Panc1 (cell line): ENCODE results near the gene KRT6A. TPM values are rescaled to one million over a fixed set of nuclear protein-coding genes. Genes with fewer than 3 reads are reported as not detected.

Experiments
- ATAC-seq: fragments of 200-7000 bp; cut with Tn5 transposase; 2 replicates; pipeline ENCODE4 v1.9.1; 2020; ENCODE audit warnings: mild to moderate bottlenecking, moderate library complexity
- BruUV-seq: library from RNA; stranded (reverse); fragments of 400-500 nt; replicated peaks from 2 replicates; lab custom pipeline; 2021; lab: Mats Ljungman, UMichigan
- CTCF ChIA-PET: fragments of 300-600 bp; sonication (Branson Sonifier 250); formaldehyde crosslinking; loops from one replicate; lab custom pipeline; 2022; ENCODE audit warnings: antibody characterized with exemption; lab: Charles Lee
- POLR2A ChIA-PET: fragments of 300-600 bp; sonication (Branson Sonifier 250); formaldehyde crosslinking; loops from one replicate; lab custom pipeline; 2022; ENCODE audit warnings: antibody characterized with exemption; lab: Charles Lee
- DNase-seq: peaks from one replicate; pipeline ENCODE4 v3.0.0-alpha.2; 2010; ENCODE audit warnings: low read depth, low spot score
- H3K27ac ChIP-seq: 2 replicates; pipeline ENCODE4 v1.5.1; 2011; ENCODE audit warnings: mild to moderate bottlenecking, low read length, inconsistent platforms
- H3K27me3 ChIP-seq: fragments of 200-500 bp; sonication (Bioruptor generic); 2 replicates; pipeline ENCODE4 v1.6.0; 2014; ENCODE audit warnings: low read length, inconsistent platforms; ENCODE audit not compliant: control insufficient read depth, insufficient read depth
- H3K36me3 ChIP-seq: fragments of 200-500 bp; sonication (Bioruptor generic); 2 replicates; pipeline ENCODE4 v1.5.1; 2014; ENCODE audit warnings: inconsistent platforms, mild to moderate bottlenecking, low read length, moderate library complexity; ENCODE audit not compliant: control insufficient read depth, insufficient read depth
- H3K4me1 ChIP-seq: 2 replicates; pipeline ENCODE4 v1.5.1; 2011; ENCODE audit warnings: inconsistent platforms, mild to moderate bottlenecking, low read length, moderate library complexity; ENCODE audit not compliant: control insufficient read depth, insufficient read depth
- H3K4me3 ChIP-seq, 2 experiments: 2 replicates each; pipeline ENCODE4 v1.5.1; 2011 to 2012; ENCODE audit warnings: low read depth in 2 of 2, low read length in 2 of 2, mild to moderate bottlenecking in 2 of 2, inconsistent platforms in 1 of 2, moderate library complexity in 1 of 2
- H3K9me3 ChIP-seq: fragments of 200-500 bp; sonication (Bioruptor generic); 2 replicates; pipeline ENCODE4 v1.5.1; 2014; ENCODE audit warnings: low read depth, mild to moderate bottlenecking, inconsistent platforms, low read length, moderate library complexity; ENCODE audit not compliant: control insufficient read depth, insufficient read depth
- TCF7L2 ChIP-seq: IDR thresholded peaks from 2 replicates; pipeline ENCODE4 v1.6.1; 2011; ENCODE audit warnings: mild to moderate bottlenecking, low read depth, low read length, inconsistent platforms
- in situ Hi-C: cut with HindIII; loops from 2 replicates; pipeline ENCODE4 v1.10.0; 2016; ENCODE audit warnings: low sequenced_read_pairs, low pct_unique_long_range_greater_than_20kb
- intact Hi-C: fragments of 100-400 bp; cut with micrococcal nuclease; formaldehyde crosslinking; loops from one replicate; pipeline ENCODE4 v1.10.0; 2022; ENCODE audit not compliant: unreplicated experiment
- total RNA-seq: library from RNA; stranded (reverse); gene quantifications from one replicate; pipeline ENCODE4 v1.2.1, GENCODE V29; 2021; ENCODE audit not compliant: unreplicated experiment
- TF ChIP-seq, protein P1 (sequence below): fragments of 450-650 bp; IDR thresholded peaks from 2 replicates; pipeline ENCODE4 v1.5.1; 2017; ENCODE audit warnings: mild to moderate bottlenecking

KRT6A gene
- total RNA-seq, 1 experiment from 2014 or later = not detected

DNA sequence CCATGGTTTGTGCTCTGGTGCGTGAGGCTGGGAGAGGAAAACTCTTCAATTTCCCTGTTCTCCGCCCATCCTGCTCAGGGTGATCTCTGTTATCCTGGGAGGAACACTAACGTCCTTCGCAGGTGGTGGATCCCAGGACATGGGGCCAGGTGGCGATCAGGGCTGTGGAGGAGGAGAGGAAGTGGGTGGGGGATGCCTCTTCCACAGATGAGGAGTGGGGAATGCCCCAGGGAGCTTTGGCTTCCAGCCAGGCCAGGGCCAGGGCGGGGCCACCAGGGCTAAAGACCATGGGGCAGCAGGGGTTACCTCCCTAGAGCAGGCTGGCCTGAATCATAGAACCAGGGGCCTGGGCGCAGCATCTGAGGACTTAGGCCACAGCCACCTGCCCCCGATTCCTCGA, 55.5 kb downstream of the KRT6A start:
- POLR2A ChIA-PET = no interaction called here
- ATAC-seq (no peak), DNase-seq (no peak)
- Histone ChIP-seq H3K4me3 (no peak overlapping the region), H3K4me1 (no peaks in the 10 kb centered on the region), H3K36me3 (no peaks in the 10 kb centered on the region), H3K9me3 (no peaks in the 10 kb centered on the region), H3K27ac (no peak overlapping the region), H3K27me3 (no peaks in the 10 kb centered on the region)
- in situ Hi-C loops = no loop called here
- no TSS peak for BruUV-seq
- intact Hi-C loops = no loop called here
- CTCF ChIA-PET = no interaction called here
- TF ChIP-seq, protein P1, sequence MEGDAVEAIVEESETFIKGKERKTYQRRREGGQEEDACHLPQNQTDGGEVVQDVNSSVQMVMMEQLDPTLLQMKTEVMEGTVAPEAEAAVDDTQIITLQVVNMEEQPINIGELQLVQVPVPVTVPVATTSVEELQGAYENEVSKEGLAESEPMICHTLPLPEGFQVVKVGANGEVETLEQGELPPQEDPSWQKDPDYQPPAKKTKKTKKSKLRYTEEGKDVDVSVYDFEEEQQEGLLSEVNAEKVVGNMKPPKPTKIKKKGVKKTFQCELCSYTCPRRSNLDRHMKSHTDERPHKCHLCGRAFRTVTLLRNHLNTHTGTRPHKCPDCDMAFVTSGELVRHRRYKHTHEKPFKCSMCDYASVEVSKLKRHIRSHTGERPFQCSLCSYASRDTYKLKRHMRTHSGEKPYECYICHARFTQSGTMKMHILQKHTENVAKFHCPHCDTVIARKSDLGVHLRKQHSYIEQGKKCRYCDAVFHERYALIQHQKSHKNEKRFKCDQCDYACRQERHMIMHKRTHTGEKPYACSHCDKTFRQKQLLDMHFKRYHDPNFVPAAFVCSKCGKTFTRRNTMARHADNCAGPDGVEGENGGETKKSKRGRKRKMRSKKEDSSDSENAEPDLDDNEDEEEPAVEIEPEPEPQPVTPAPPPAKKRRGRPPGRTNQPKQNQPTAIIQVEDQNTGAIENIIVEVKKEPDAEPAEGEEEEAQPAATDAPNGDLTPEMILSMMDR = no peak
- no peak for TF ChIP-seq TCF7L2

Other genes with a start within 250 kb of the KRT6A start
- 1.1 TPM for gene KRT86, start 218.6 kb downstream of the KRT6A start, total RNA-seq
- 0.90 TPM for gene KRT81, start 201.7 kb downstream of the KRT6A start, total RNA-seq
- gene KRT83, start 171.9 kb downstream of the KRT6A start, total RNA-seq = 0.28 TPM
- gene KRT85, start 125.8 kb downstream of the KRT6A start, total RNA-seq = not detected
- gene KRT84, start 107.6 kb downstream of the KRT6A start, total RNA-seq = not detected
- gene KRT82, start 86.9 kb downstream of the KRT6A start, total RNA-seq = not detected
- gene KRT75, start 58.9 kb downstream of the KRT6A start, total RNA-seq = 0.15 TPM
- gene KRT6B, start 41.1 kb downstream of the KRT6A start, total RNA-seq = not detected
- gene KRT6C, start 19.5 kb downstream of the KRT6A start, total RNA-seq = not detected
- not detected for gene KRT5, start 27.1 kb upstream of the KRT6A start, total RNA-seq
- not detected for gene KRT71, start 59.9 kb upstream of the KRT6A start, total RNA-seq
- not detected for gene KRT74, start 80.6 kb upstream of the KRT6A start, total RNA-seq
- gene KRT72, start 108.2 kb upstream of the KRT6A start, total RNA-seq = not detected
- gene KRT73, start 125.3 kb upstream of the KRT6A start, total RNA-seq = not detected
- 0.33 TPM for gene KRT2, start 159.0 kb upstream of the KRT6A start, total RNA-seq
- gene KRT1, start 187.2 kb upstream of the KRT6A start, total RNA-seq = not detected
- gene KRT77, start 210.3 kb upstream of the KRT6A start, total RNA-seq = not detected